HepG2 (cell line): ENCODE measurements around the gene BEAN1. TPM values are rescaled to one million over a fixed set of nuclear protein-coding genes. Genes with fewer than 3 reads are reported as not detected.
A peak's percentile ranks its signal among the peaks of the same experiment; 100 is the strongest.

Experiments
- ATAC-seq: fragments of 200-7000 bp; cut with Tn5 transposase; 3 replicates; pipeline ENCODE4 v1.9.1; 2020; ENCODE audit warnings: mild to moderate bottlenecking, moderate library complexity
- BruUV-seq: library from RNA; stranded (reverse); fragments of 400-500 nt; replicated peaks from 2 replicates; lab custom pipeline; 2021; lab: Mats Ljungman, UMichigan
- CTCF ChIA-PET: fragments of 300-600 bp; formaldehyde crosslinking; extraction: SDS; loops from one replicate; lab custom pipeline; 2021; ENCODE audit warnings: low total read pairs, inconsistent platforms, low intra/inter-chr PET ratio; lab: Yijun Ruan, JAX
- POLR2A ChIA-PET: fragments of 350-600 bp; sonication (Branson Sonifier 250); formaldehyde crosslinking; loops from one replicate; lab custom pipeline; 2020; ENCODE audit warnings: antibody characterized with exemption, inconsistent platforms; lab: Yijun Ruan, JAX
- DNase-seq: peaks from one replicate; pipeline ENCODE4 v3.0.0-alpha.2; 2015; ENCODE audit warnings: low spot score
- FAIRE-seq: peaks from 3 replicates; lab custom pipeline; 2011; peaks lifted over from hg19 to GRCh38; lab: Jason Lieb, UNC
- H2AFZ ChIP-seq: one replicate; pipeline ENCODE4 v1.6.1; 2011; ENCODE audit warnings: low read length, inconsistent platforms
- H3K27ac ChIP-seq: fragments of 300-600 bp; 3 replicates; pipeline ENCODE4 v1.8.0; 2011; ENCODE audit warnings: mixed run types, mild to moderate bottlenecking, mixed read lengths, low read length, inconsistent platforms; ENCODE audit not compliant: insufficient read depth; ENCODE audit errors: extremely low read length
- H3K27me3 ChIP-seq, 2 experiments: fragments of 200-600 bp in 1 of 2; 2 replicates in 1 of 2; 3 replicates in 1 of 2; pipeline versions ENCODE4 v1.6.0 to v1.8.0; 2011; ENCODE audit warnings: low read length in 2 of 2, mild to moderate bottlenecking in 2 of 2, moderate library complexity in 2 of 2, inconsistent platforms in 1 of 2; ENCODE audit not compliant: insufficient read depth in 2 of 2, control insufficient read depth in 1 of 2
- H3K36me3 ChIP-seq, 2 experiments: fragments of 200-600 bp in 1 of 2; replicated peaks in 1 of 2; 2 replicates in 1 of 2; 3 replicates in 1 of 2; pipeline versions ENCODE4 v1.5.1 to v1.8.0; 2011; ENCODE audit warnings: low read length in 2 of 2, inconsistent platforms in 1 of 2; ENCODE audit not compliant: insufficient read depth in 2 of 2, control insufficient read depth in 1 of 2
- H3K4me1 ChIP-seq: 2 replicates; pipeline ENCODE4 v1.5.1; 2012; ENCODE audit warnings: low read length, inconsistent platforms; ENCODE audit not compliant: insufficient read depth
- H3K4me2 ChIP-seq: 2 replicates; pipeline ENCODE4 v1.6.0; 2011; ENCODE audit warnings: low read depth, low read length, inconsistent platforms
- H3K4me3 ChIP-seq, 3 experiments: fragments of 200-600 bp in 1 of 3; sonication (generic), shearing (Covaris generic) in 1 of 3; replicated peaks in 1 of 3; 2 replicates each; pipeline ENCODE4 v1.5.1; 2011 to 2016; ENCODE audit warnings: low read length in 3 of 3, inconsistent platforms in 2 of 3, low read depth in 2 of 3, mild to moderate bottlenecking in 2 of 3, control low read depth in 1 of 3, mixed read lengths in 1 of 3; ENCODE audit not compliant: insufficient read depth in 1 of 3
- H3K79me2 ChIP-seq: one replicate; pipeline ENCODE4 v1.6.1; 2011; ENCODE audit warnings: low read length, inconsistent platforms; ENCODE audit not compliant: insufficient read depth
- H3K9ac ChIP-seq: 2 replicates; pipeline ENCODE4 v1.6.0; 2011; ENCODE audit warnings: mild to moderate bottlenecking, low read depth, low read length, inconsistent platforms; ENCODE audit not compliant: insufficient read depth
- H3K9me3 ChIP-seq: 2 replicates; pipeline ENCODE4 v1.5.1; 2012; ENCODE audit warnings: mild to moderate bottlenecking, low read length
- H4K20me1 ChIP-seq: 2 replicates; pipeline ENCODE4 v1.6.0; 2011; ENCODE audit warnings: inconsistent platforms, mild to moderate bottlenecking, low read length, moderate library complexity; ENCODE audit not compliant: insufficient read depth
- DPF2 ChIP-seq: sonication (generic); formaldehyde crosslinking; IDR thresholded peaks from 2 replicates; pipeline ENCODE4 v1.4.0; 2020; ENCODE audit warnings: mild to moderate bottlenecking, low read depth, missing genetic modification reagents, borderline replicate concordance
- NFATC3 ChIP-seq: sonication (generic); formaldehyde crosslinking; IDR thresholded peaks from 2 replicates; pipeline ENCODE4 v1.5.1; 2020; ENCODE audit warnings: mild to moderate bottlenecking, missing genetic modification reagents
- SALL1 ChIP-seq: sonication (generic); formaldehyde crosslinking; IDR thresholded peaks from 2 replicates; pipeline ENCODE4 v1.8.0; 2022; ENCODE audit warnings: mild to moderate bottlenecking, missing genetic modification reagents
- TEAD3 ChIP-seq: optimal IDR thresholded peaks from 2 replicates; pipeline ENCODE3; 2016; ENCODE audit warnings: borderline replicate concordance
- WGBS: methylation state at CpG from one replicate; pipeline ENCODE4 v1.1.6; 2017; ENCODE audit warnings: low lambda C conversion rate; 5-methylcytosine and 5-hydroxymethylcytosine counted together
- in situ Hi-C: cut with HindIII; loops from 2 replicates; pipeline ENCODE4 v1.10.0; 2017; ENCODE audit warnings: low pct_unique_long_range_greater_than_20kb; ENCODE audit not compliant: extremely low pct_ligation_motif_present
- intact Hi-C: fragments of 100-400 bp; cut with micrococcal nuclease; formaldehyde crosslinking; loops from one replicate; pipeline ENCODE4 v1.10.0; 2022; ENCODE audit not compliant: unreplicated experiment
- polyA plus RNA-seq, 8 experiments: library from polyadenylated mRNA; depleted of rRNA in 3 of 8; stranded (reverse) in 7 of 8; unstranded in 1 of 8; fragments of >200 nt; fragmentation: Illumina TruSeq in 4 of 8; extraction: Trizol in 4 of 8; gene quantifications; 2 replicates each; pipeline versions ENCODE4 v1.2.1 to v1.2.3, GENCODE V29; 2011 to 2016; ENCODE audit warnings: low read depth in 4 of 8, missing spikeins in 1 of 8, mixed read lengths in 1 of 8; ENCODE audit not compliant: insufficient read depth in 1 of 8
- total RNA-seq, 5 experiments: library from RNA; depleted of rRNA; stranded (reverse); fragments of >200 nt; fragmentation: Illumina TruSeq; extraction: Trizol; gene quantifications; 2 replicates each; pipeline ENCODE4 v1.2.3, GENCODE V29; 2016; ENCODE audit warnings: low read depth in 1 of 5
- TF ChIP-seq, protein P1 (sequence below): IDR thresholded peaks from 2 replicates; pipeline ENCODE4 v1.6.1; 2012; ENCODE audit warnings: inconsistent platforms
- TF ChIP-seq, protein P2 (sequence below): sonication (generic); formaldehyde crosslinking; IDR thresholded peaks from 2 replicates; pipeline ENCODE4 v1.5.0; 2020; ENCODE audit warnings: mild to moderate bottlenecking, missing genetic modification reagents, moderate library complexity
- TF ChIP-seq, protein P3 (sequence below): sonication (generic); formaldehyde crosslinking; IDR thresholded peaks from 2 replicates; pipeline ENCODE4 v1.5.1; 2020; ENCODE audit warnings: mild to moderate bottlenecking, missing genetic modification reagents, moderate library complexity
- TF ChIP-seq, protein P4 (sequence below): sonication (generic); formaldehyde crosslinking; IDR thresholded peaks from 2 replicates; pipeline ENCODE4 v1.4.0; 2020; ENCODE audit warnings: missing genetic modification reagents, borderline replicate concordance

BEAN1 gene
- total and polyA plus RNA-seq, 2 of the 13 experiments (the other 11 are each of a cell fraction or from before 2014, with no cell fraction given) = 0.53 to 1.4 TPM

DNA sequence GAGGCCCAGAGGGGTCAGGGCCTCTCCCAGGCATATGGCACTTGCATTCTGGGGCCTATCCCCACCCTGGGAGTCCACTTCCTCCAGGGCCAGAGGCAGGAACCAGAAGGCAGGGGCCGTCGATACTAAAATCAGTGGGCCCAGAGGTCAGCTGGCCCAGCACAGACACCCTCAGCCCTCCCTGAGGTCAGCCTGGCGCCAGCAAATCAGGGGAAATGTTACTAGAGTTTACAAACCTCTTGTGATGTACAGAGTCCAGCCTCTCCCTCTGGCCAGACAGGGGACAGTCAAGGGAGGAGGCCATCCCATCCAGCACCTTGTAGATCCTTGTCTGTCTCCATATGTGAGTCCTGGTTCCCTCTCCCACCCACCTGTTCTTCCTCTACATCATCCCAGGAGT lies 49.8 kb upstream of the BEAN1 start:
- no peak for DNase-seq
- peak overlapping the region; percentile 62 for H3K4me2 ChIP-seq
- H3K9ac ChIP-seq = no peak overlapping the region
- TF ChIP-seq, protein P1, sequence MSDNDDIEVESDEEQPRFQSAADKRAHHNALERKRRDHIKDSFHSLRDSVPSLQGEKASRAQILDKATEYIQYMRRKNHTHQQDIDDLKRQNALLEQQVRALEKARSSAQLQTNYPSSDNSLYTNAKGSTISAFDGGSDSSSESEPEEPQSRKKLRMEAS = 0 out of 2 replicates have a peak, but pooled peaks have one; percentile 31
- TF ChIP-seq DPF2 (CRISPR knock-in tag) (no peak), NFATC3 (no peak), SALL1 (CRISPR knock-in tag) (peak; percentile 40; the same call in 1 of the 2 replicates), TEAD3 (peak; percentile 6)
- TF ChIP-seq, protein P2, sequence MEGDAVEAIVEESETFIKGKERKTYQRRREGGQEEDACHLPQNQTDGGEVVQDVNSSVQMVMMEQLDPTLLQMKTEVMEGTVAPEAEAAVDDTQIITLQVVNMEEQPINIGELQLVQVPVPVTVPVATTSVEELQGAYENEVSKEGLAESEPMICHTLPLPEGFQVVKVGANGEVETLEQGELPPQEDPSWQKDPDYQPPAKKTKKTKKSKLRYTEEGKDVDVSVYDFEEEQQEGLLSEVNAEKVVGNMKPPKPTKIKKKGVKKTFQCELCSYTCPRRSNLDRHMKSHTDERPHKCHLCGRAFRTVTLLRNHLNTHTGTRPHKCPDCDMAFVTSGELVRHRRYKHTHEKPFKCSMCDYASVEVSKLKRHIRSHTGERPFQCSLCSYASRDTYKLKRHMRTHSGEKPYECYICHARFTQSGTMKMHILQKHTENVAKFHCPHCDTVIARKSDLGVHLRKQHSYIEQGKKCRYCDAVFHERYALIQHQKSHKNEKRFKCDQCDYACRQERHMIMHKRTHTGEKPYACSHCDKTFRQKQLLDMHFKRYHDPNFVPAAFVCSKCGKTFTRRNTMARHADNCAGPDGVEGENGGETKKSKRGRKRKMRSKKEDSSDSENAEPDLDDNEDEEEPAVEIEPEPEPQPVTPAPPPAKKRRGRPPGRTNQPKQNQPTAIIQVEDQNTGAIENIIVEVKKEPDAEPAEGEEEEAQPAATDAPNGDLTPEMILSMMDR (CRISPR knock-in tag) = 0 out of 2 replicates have a peak, but pooled peaks have one; percentile 7
- TF ChIP-seq, protein P3, sequence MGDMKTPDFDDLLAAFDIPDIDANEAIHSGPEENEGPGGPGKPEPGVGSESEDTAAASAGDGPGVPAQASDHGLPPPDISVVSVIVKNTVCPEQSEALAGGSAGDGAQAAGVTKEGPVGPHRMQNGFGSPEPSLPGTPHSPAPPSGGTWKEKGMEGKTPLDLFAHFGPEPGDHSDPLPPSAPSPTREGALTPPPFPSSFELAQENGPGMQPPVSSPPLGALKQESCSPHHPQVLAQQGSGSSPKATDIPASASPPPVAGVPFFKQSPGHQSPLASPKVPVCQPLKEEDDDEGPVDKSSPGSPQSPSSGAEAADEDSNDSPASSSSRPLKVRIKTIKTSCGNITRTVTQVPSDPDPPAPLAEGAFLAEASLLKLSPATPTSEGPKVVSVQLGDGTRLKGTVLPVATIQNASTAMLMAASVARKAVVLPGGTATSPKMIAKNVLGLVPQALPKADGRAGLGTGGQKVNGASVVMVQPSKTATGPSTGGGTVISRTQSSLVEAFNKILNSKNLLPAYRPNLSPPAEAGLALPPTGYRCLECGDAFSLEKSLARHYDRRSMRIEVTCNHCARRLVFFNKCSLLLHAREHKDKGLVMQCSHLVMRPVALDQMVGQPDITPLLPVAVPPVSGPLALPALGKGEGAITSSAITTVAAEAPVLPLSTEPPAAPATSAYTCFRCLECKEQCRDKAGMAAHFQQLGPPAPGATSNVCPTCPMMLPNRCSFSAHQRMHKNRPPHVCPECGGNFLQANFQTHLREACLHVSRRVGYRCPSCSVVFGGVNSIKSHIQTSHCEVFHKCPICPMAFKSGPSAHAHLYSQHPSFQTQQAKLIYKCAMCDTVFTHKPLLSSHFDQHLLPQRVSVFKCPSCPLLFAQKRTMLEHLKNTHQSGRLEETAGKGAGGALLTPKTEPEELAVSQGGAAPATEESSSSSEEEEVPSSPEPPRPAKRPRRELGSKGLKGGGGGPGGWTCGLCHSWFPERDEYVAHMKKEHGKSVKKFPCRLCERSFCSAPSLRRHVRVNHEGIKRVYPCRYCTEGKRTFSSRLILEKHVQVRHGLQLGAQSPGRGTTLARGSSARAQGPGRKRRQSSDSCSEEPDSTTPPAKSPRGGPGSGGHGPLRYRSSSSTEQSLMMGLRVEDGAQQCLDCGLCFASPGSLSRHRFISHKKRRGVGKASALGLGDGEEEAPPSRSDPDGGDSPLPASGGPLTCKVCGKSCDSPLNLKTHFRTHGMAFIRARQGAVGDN (CRISPR knock-in tag) = peak; percentile 40; the same call in 1 of the 2 replicates
- TF ChIP-seq, protein P4, sequence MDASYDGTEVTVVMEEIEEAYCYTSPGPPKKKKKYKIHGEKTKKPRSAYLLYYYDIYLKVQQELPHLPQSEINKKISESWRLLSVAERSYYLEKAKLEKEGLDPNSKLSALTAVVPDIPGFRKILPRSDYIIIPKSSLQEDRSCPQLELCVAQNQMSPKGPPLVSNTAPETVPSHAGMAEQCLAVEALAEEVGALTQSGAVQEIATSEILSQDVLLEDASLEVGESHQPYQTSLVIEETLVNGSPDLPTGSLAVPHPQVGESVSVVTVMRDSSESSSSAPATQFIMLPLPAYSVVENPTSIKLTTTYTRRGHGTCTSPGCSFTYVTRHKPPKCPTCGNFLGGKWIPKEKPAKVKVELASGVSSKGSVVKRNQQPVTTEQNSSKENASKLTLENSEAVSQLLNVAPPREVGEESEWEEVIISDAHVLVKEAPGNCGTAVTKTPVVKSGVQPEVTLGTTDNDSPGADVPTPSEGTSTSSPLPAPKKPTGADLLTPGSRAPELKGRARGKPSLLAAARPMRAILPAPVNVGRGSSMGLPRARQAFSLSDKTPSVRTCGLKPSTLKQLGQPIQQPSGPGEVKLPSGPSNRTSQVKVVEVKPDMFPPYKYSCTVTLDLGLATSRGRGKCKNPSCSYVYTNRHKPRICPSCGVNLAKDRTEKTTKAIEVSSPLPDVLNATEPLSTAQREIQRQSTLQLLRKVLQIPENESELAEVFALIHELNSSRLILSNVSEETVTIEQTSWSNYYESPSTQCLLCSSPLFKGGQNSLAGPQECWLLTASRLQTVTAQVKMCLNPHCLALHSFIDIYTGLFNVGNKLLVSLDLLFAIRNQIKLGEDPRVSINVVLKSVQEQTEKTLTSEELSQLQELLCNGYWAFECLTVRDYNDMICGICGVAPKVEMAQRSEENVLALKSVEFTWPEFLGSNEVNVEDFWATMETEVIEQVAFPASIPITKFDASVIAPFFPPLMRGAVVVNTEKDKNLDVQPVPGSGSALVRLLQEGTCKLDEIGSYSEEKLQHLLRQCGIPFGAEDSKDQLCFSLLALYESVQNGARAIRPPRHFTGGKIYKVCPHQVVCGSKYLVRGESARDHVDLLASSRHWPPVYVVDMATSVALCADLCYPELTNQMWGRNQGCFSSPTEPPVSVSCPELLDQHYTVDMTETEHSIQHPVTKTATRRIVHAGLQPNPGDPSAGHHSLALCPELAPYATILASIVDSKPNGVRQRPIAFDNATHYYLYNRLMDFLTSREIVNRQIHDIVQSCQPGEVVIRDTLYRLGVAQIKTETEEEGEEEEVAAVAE (CRISPR knock-in tag) = peak; percentile 94
- TF ChIP-seq, all 625 proteins: peak for 6
- ATAC-seq (peak; percentile 80), FAIRE-seq (no peak)
- POLR2A ChIA-PET = no interaction called here
- H3K4me3 ChIP-seq = peak overlapping the region in 1 of 3 experiments; percentile 16; a peak in 1 of 6 replicates
- CTCF ChIA-PET = no interaction called here
- BruUV-seq = no TSS peak
- H3K9me3 ChIP-seq = no peaks in the 10 kb centered on the region
- H3K27ac ChIP-seq = no peak overlapping the region
- H3K27me3 ChIP-seq = peaks cover 7 to 9% of the 10 kb centered on the region in 2 experiments; a peak in 2 of 5 replicates
- intact Hi-C loops (no loop called here), in situ Hi-C loops (no loop called here)
- H2AFZ ChIP-seq = no peak overlapping the region
- no peaks in the 10 kb centered on the region for H3K36me3 ChIP-seq
- WGBS = 0% methylated on average over 3 of the region's 3 CpGs
- H3K79me2 ChIP-seq = no peaks in the 10 kb centered on the region
- H3K4me1 ChIP-seq = peaks cover 30% of the 10 kb centered on the region
- H4K20me1 ChIP-seq = no peaks in the 10 kb centered on the region
